Fibroblast of peridontal ligament (primary cell): ENCODE data around the gene PNP.
"Not testable (repeated sequence)": the region's sequence is repeated elsewhere in the genome, so short reads cannot be mapped to it uniquely, and the experiment has no call there.

Experiments
- DNase-seq: peaks from one replicate; pipeline ENCODE4 v3.0.0-alpha.2; 2010; ENCODE audit errors: extremely low read depth

Gene PNP

GRCh38 chr14:20492486-20492885 is 23.3 kb downstream of the PNP start:
- peak; percentile 72 for DNase-seq

- DNase-seq: no peak
Measured at GRCh38 chr14:20493634-20494033, 24.4 kb downstream of the PNP start.

- peak; percentile 62 for DNase-seq
Measured at GRCh38 chr14:20494935-20495766, 25.9 kb downstream of the PNP start.

- DNase-seq: no peak
Measured at GRCh38 chr14:20498622-20499021, 29.4 kb downstream of the PNP start.

GRCh38 chr14:20499108-20499507 is 29.9 kb downstream of the PNP start:
- DNase-seq: no peak

- DNase-seq: peak; percentile 54
Measured at GRCh38 chr14:20499881-20500280, 30.7 kb downstream of the PNP start.

GRCh38 chr14:20501346-20501745 is 32.1 kb downstream of the PNP start:
- peak; percentile 68 for DNase-seq

GRCh38 chr14:20503898-20504297 is 34.7 kb downstream of the PNP start:
- peak; percentile 40 for DNase-seq

- DNase-seq: not testable (repeated sequence)
Measured at GRCh38 chr14:20506276-20506675, 37.1 kb downstream of the PNP start.

GRCh38 chr14:20506752-20507151 is 37.5 kb downstream of the PNP start:
- DNase-seq: not testable (repeated sequence)

- not testable (repeated sequence) for DNase-seq
Measured at GRCh38 chr14:20507537-20507936, 38.3 kb downstream of the PNP start.

- DNase-seq: no peak
Measured at GRCh38 chr14:20508367-20508766, 39.2 kb downstream of the PNP start.

- no peak for DNase-seq
Measured at GRCh38 chr14:20512177-20512905, 43.1 kb downstream of the PNP start.

GRCh38 chr14:20515846-20516245 is 46.6 kb downstream of the PNP start:
- peak; percentile 43 for DNase-seq

GRCh38 chr14:20516921-20517320 is 47.7 kb downstream of the PNP start:
- peak; percentile 65 for DNase-seq

GRCh38 chr14:20522332-20522731 is 53.1 kb downstream of the PNP start:
- no peak for DNase-seq

- no peak for DNase-seq
Measured at GRCh38 chr14:20524027-20524426, 54.8 kb downstream of the PNP start.
